Effector CD8-positive, alpha-beta T cell (primary cell): ENCODE results near the gene MYRIP.

Experiments used
- DNase-seq: peaks from one replicate; lab custom pipeline; 2025; lab: John Stamatoyannopoulos, UW

MYRIP gene

DNA sequence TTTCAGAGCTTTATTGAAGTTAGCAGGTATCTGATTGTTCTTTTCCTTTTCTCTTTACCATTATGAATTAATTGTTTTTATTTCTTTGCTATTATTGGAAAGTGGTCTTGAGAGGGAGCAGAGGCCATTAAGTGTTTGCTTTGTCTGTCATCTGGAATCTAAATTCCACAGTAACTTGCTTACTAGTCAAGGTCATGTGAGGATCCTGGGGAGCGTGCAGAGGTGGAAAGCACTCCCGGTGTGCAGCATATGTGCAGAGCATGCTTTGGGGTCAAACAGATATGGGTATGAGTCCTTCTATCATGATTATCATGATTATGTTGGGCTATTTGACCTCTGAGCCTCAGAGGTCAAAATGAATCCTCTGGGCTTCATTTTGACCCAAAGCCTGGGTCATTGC lies 96.4 kb downstream of the MYRIP start:
- DNase-seq, result no peak

- no peak for DNase-seq
Observed at GRCh38 chr3:39907981-39908380, 98.6 kb downstream of the MYRIP start.

GRCh38 chr3:39910135-39910534 lies 100.7 kb downstream of the MYRIP start:
- DNase-seq, result no peak

- no peak for DNase-seq
Observed at GRCh38 chr3:39910826-39911464, 101.5 kb downstream of the MYRIP start.

DNA sequence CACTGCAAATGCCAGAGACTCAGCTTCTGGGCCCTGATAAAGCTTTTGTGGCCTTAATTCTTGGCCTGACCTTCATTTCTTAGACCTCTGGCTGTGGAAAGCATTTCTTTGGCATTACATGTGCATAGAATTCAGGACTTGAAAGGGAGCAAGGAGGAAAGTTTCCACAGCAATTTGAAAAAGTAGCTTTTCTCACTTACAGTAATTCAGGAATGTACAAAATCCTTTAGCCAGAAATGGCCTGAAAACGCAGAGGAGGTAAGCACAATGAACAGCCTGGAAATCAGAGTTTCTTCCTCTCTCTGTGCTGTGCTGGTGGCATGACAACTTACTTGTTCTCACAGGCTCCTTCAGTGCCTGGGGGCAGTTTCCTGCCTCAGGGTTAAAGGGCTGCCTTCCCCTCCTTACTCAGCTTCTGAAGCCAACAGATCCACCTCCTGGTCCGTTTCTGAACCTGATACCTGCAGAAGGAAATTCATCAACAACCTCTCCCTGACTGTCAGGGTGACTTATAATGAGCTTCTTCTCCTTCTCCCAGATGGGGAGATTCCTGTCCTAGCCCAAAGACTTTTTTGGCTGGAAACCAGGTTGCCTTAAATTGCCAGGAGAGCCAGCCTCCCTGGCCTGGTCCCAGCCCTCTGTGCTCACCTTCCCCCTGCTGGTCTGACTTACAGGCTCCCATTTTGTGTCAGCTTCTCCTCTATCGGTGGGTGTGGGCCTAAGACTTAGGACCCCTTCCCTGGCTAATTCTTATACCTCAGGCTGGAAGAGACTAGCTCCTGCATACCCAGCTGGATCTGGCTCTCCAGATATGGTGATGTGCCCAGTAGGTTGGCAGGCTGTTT lies 102.3 kb downstream of the MYRIP start:
- no peak for DNase-seq

DNA sequence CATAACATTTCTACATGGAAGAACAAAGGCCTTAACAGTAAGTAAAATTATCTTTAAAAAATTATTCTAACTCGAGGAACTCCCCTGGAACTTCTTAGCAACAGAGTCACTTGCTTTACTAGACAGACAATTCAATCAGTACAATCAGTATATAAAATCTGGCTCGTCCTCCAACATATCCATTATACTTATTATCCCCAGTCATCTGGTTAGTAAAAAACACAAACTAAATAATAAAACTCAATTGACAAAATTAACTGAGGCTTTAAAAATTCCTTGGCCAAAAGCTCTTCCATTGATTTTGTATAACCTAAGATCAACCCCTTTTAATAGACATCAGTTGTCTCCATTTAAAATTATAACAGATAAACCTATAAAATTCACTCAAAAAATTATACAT lies 105.6 kb downstream of the MYRIP start:
- no peak for DNase-seq

- no peak for DNase-seq
Observed at GRCh38 chr3:39917065-39917773, 107.8 kb downstream of the MYRIP start.

DNA sequence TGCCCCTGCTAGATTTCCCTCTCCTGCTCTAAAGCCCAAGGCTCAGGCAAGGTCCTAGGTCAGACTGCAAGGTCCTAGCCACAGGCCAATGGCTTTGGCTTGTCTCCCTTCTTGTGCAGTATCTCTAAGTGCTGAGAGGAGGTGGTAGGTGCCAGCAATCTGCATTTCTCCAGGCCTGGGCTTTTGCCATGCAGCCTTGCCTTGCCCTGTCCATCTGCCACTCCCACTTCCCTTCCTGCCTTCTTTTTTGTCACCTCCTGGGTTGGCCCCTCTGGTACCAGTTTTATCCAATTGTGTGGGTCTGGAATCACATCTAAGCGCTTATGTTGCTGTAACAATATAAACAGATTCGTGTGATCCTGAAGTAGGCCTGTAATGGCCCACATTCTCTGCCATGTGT lies 109.9 kb downstream of the MYRIP start:
- DNase-seq, result no peak

DNA sequence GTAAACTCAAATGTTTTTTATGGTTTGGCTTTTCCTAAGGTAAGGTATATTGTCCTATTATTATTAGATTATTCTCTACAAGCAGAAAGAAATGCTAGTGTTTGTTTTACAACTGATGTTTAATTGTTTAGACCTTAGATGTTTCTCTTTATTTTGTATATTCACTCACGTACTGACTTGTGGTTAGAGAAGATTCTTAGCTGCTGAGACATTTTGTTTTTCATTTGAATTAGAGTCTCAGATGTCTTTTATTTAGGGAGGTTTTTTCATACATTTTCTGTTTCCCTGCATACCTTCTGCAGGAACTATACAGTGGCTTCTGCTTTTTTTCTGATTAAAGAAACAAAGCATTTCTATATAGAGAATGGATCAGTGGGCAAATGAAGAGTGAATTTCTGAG lies 110.9 kb downstream of the MYRIP start:
- DNase-seq, result no peak

- DNase-seq, result no peak
Observed at GRCh38 chr3:39927479-39927878, 118.1 kb downstream of the MYRIP start.

DNA sequence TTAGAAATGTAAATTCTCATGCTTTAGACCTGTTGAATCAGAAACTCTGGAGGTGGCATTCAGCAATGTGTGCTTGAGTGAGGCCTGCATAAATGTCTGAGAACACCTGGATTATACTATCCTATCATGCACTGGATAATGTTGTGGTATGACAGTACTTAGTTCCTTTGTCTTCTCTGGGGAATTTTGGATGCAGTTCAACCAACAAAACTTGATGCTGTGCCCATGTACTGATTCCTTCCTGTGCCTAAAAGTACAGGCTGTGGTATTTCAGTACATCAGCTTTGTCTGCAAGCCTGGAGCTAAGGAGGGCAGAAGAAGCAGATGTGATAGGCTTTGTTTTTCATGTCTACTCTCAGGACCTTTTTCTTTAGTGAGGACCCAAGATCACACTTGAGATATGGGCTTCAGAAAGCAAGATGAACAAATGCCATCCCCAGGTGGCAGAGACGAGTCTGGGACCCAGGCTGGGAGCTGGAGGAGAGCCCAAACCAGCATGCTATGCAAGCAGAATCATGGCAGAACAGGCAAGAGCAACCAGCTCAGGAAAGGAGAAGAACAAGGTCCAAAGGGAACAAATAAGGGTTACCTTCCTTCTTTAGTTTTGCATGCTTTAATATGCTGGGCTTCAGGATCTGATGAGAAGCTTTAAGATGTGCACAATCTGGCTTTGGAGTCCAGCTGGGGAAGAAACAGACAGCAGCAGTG lies 124.7 kb downstream of the MYRIP start:
- no peak for DNase-seq

- DNase-seq, result no peak
Observed at GRCh38 chr3:39934696-39935095, 125.3 kb downstream of the MYRIP start.

DNA sequence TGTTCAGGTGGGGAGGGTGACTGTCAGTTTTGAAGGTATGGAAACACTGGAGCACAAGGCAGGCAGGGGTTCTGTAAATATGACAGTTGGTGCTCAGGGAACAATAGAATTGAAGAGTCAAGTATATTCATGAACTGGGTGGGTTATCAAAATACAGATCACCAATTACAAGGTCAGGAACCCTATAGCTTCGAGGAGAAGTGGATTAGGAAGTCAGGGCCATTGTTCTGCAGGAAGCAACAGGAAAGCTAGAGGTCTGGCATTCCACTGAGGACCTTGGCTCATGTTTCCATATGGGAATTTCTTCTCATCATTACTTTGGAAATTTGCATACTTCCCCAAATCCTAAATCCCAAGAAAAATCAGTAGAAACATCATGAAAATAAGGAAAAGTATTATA lies 125.9 kb downstream of the MYRIP start:
- no peak for DNase-seq

DNA sequence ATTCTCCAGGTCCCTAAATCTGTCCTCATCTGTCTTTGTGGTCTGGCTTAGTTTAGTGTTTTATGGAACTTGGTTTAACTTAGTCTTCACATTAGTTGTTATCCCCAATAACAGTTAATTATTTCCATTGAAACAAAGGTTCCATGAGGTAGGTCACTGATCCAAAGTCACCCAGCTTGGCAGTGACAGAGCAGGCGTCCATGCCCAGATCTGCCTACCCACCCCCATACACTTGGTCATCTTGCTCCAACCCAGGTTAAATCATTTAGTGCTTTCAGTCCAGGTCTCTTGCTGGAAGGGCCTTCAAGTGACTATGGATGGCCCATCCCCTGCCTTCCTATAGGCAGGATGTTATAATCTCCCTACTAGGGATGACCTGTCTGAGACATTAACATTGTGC lies 127.4 kb downstream of the MYRIP start:
- DNase-seq, result no peak

- DNase-seq, result no peak
Observed at GRCh38 chr3:39937315-39937714, 127.9 kb downstream of the MYRIP start.

- no peak for DNase-seq
Observed at GRCh38 chr3:39937874-39938273, 128.5 kb downstream of the MYRIP start.

GRCh38 chr3:39941931-39942330 lies 132.5 kb downstream of the MYRIP start:
- no peak for DNase-seq

DNA sequence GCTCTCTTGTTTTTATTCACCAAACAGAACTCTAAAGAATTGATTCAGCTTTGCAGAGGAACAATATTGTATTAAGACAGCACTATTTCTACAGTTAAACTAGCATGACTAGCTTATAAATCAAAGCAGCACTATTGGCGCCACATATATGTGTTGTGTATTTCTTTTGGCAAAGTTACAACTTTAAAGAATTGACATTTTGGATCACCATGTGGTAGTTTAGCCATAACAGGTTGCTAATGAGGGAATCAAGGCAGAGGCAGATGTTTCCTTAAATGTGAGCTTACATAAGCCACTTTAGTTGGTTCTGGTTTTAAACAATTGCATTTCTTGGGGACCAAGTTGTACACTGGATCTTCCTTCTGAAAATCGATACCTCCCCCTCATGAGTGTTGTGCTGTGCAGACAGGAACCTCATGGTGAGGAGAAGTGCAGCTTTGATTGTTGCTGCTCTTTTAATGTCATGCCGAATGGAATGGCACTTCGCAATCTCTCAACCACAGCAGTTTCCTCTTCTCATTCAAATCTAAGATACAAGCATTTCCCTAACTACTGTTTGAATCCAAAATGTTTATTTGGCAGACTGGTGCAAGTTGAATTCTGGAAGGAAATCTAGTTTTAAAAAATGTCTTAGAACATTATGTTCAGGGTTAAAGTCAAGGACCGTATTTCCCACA lies 151.2 kb downstream of the MYRIP start:
- DNase-seq, result no peak

GRCh38 chr3:39961230-39961629 lies 151.8 kb downstream of the MYRIP start:
- DNase-seq, result no peak

- no peak for DNase-seq
Observed at GRCh38 chr3:39962581-39962980, 153.2 kb downstream of the MYRIP start.

- DNase-seq, result no peak
Observed at GRCh38 chr3:39965461-39965860, 156.1 kb downstream of the MYRIP start.

GRCh38 chr3:39965997-39966396 lies 156.6 kb downstream of the MYRIP start:
- no peak for DNase-seq
